HK-2 (cell line): ENCODE results near the gene PIF1.
"Not testable (repeated sequence)": the region's sequence is repeated elsewhere in the genome, so short reads cannot be mapped to it uniquely, and the experiment has no call there.

Experiments used
- DNase-seq: peaks from one replicate; pipeline ENCODE4 v3.0.0-alpha.2; 2018; ENCODE audit not compliant: unreplicated experiment

Gene PIF1

DNA sequence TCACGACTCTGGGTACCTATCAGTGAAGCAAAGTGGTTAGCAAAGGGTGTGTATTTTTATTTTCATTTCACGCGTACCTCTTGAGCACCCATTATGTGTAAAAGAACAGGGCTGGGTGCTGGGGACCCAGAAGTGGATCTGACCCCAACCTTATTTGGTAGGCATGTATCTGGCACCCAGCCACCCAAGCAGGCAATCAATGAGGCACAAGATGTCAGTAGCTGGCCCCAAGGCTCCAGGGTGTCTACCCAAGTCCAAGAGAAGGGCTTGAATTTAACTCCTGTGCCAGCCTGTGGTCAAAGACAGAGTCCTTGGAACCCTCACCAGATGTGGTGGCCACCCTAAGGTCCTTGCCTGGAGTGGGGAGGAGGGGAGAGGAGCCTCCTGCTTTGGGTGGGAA lies 22.0 kb upstream of the PIF1 start:
- DNase-seq: no peak

- DNase-seq: no peak
These were observed 21.6 kb upstream of the PIF1 start for GRCh38 chr15:64847016-64847415.

GRCh38 chr15:64845831-64846595 lies 20.6 kb upstream of the PIF1 start:
- DNase-seq: no peak

DNA sequence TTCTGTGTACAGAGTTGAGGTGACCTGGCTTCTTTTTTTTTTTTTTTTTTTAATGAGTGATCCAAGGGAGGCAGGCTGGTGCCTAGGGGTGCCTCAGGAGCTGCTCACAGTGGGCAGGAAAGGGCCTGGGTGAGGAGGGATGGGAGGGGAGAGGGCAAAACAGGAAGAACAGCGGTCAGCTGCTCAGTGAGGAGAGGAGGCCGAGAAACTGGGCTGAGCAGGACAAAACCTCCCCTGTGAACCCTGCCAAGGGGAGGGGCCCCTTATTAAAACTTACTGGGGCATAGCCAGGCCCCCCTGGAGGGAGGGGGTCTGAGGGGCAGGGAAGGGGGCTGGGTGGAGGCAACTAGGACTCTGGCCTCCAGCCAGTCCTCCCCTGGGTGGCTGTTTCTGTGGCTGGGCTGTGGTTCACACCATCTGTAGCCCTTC lies 19.8 kb upstream of the PIF1 start:
- DNase-seq: no peak

DNA sequence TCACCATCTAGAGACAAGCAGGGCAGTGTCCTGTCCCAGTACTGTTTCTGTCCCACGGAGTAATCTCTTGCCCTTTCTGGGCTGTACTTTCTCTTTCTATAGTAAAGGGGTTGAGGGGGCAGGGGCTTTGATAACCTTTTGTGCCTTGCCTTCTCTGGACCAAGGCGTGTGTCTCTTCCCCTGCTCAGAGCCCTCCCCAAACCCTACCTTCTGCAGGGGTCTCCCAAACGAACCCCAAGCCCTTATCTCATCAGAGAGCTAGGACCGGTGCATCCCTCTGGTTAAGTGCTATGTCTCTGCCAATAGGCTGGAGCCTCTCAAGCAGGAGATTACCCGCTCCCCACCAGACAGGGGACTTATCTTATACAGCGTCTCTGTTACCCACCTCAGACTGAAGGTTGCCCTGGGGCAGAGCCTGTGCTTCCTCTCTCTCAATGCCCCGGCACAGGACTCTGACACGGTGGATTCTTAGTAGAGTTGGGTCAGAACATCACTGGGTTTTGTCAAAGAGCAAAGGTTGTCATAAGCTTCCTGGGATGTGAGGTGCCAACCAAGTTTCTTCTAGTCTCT lies 19.2 kb upstream of the PIF1 start:
- DNase-seq: no peak

GRCh38 chr15:64843991-64844390 lies 18.5 kb upstream of the PIF1 start:
- DNase-seq: no peak

GRCh38 chr15:64842986-64843561 lies 17.6 kb upstream of the PIF1 start:
- no peak for DNase-seq

- DNase-seq: no peak
These were observed 16.9 kb upstream of the PIF1 start for GRCh38 chr15:64842096-64842939.

- peak; percentile 91 for DNase-seq
These were observed 16.1 kb upstream of the PIF1 start, which contains the start of gene PLEKHO2 for GRCh38 chr15:64841344-64842095. TSS of gene PLEKHO2 (plus strand) at chr15:64841915. CDS start at chr15:64842017, 102 bp downstream.

DNA sequence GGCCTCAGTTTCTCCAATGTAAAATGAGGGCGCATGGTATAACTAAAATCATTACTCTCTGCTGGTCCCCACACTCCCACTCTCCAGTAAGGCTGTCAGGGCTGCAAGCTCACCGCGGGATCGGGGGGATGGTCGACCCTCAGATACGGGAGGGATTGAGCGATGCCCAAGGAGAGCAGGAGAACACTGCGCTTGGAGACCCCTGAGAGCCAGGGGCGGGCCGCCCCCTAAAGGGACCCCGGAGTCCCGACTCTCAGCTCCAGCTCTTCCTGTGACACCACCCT lies 15.6 kb upstream of the PIF1 start:
- no peak for DNase-seq

GRCh38 chr15:64837502-64837901 lies 12.1 kb upstream of the PIF1 start:
- DNase-seq: no peak

DNA sequence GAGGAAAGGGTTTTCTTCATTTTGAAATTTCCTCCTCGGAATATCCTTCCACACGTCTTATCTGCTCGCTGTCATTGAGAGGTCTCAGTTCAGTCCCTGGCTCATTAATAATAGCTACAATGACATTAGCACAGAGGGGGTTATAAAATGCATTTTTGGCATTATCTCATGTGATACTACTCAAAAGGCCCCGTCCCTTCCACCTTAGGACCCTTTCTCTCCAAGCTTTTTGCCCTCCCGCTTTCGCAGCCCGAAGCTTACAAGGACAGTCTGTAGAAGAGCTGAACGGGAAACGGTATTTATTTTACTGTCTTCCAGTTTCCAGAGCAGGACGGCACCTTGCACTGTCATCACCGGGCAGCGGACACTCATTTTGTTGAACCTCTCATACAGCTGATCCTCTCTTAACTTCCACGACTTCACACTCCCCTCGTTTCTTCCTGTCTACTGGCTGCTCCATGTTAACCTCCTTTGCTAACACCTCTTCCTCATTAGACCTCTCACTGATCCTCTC lies 10.6 kb upstream of the PIF1 start:
- DNase-seq: no peak

DNA sequence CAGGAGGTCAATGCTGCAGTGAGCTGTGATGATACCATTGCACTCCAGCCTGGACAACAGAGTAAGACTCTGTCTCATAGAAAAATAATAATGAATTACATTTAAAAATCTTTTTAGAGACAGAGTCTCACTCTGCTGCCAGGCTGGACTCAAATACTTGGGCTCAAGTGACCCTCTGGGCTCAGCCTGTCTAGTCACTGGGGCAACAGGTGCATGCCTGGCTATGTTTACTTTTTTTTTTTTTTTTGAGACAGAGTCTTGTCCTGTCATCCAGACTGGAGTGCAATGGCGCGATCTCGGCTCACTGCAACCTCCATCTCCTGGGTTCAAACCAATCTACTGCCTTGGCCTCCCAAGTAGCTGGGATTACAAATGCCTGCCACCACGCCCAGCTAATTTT lies 8.2 kb upstream of the PIF1 start:
- DNase-seq: no peak

- DNase-seq: no peak
These were observed 3.5 kb upstream of the PIF1 start for GRCh38 chr15:64828985-64829384.

GRCh38 chr15:64824929-64825430 lies 467 bp downstream of the PIF1 start:
- no peak for DNase-seq

GRCh38 chr15:64816452-64816851 lies 9.0 kb downstream of the PIF1 start:
- DNase-seq: no peak

- not testable (repeated sequence) for DNase-seq
These were observed 10.5 kb downstream of the PIF1 start for GRCh38 chr15:64814965-64815364.

DNA sequence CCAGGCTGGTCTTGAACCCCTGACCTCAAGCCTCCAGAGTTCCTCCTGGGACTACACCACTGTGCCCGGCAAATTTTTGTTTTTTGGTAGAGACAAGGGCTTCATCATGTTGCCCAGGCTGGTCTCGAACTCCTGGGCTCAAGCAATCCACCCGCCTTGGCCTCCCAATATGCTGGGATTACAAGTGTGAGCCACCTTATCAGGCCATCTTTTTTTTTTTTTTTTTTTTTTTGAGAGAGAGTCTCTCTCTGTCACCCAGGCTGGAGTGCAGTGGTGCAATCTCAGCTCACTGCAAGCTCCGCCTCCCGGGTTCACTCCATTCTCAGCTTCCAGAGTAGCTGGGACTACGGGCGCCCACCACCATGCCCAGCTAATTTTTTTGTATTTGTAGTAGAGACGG lies 11.2 kb downstream of the PIF1 start:
- DNase-seq: not testable (repeated sequence)

DNA sequence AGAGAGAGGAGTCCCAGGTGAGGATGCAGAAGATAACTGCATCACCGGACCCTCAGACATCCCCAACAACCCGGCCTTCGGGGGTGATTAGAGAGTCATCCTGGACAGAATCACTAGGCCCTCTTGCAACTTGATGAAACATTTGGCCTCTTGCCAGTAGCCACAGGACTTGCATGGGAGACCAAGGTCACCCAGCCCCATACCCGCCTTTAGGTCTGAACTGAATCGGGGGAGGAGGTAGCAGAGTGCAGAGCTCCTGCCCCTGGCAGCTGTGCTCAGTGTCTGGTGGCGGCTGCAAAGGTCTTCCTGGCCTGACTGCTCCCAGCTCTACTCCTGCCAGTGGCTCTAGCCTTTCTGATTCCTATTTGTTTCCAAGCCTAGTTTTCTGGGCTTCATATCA lies 12.4 kb downstream of the PIF1 start:
- peak; percentile 14 for DNase-seq

DNA sequence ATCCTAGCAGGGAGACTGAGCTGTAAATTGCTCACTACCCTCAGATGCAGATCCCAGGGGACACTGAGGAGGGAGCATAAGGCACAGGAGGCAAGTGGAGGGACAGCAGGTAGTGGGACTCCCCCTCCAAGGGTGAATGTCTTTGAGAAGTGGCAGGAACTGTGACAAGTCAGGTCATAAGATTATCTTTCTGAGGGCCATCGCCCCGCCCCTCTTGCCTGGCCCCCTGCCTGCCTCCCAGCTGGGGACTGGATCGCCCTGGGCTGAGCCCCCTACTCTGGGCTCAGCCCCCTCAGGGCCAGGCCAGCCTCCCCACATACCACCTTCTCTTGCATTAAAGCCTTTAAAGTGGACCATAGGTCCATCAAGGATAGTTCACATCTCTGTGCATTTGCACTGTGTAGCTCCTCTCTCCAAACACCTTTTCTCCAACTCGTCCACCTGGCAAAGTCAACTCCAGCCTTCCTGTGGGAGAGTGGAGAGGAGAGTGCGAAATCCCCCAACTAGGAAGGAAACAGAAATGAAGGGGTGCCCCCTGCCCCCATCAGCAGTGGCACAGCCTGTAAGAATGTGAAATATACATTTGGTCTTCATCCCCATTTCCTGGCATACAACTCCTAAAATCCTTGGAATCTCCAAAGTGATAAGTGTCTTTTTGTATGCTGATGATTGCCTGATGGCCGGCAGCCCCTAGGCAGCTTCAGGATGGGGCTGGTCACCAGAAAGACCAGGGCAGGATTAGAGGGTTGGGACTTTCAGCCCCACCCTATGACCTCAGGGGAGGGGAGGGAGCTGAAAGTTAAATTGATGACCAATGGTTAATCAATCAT lies 14.7 kb downstream of the PIF1 start:
- no peak for DNase-seq
